Hepatocyte (in vitro differentiated cells): Measurements from ENCODE around the gene FSIP1.

Experiments
- EZH2 ChIP-seq: fragments of 200-600 bp; sonication (generic); IDR thresholded peaks from 2 replicates; pipeline ENCODE4 v1.6.1; 2016; ENCODE audit warnings: antibody characterized with exemption, mild to moderate bottlenecking, borderline replicate concordance
- EZH2phosphoT487 ChIP-seq: fragments of 200-600 bp; sonication (generic); IDR thresholded peaks from one replicate; pipeline ENCODE4 v1.6.1; 2018; ENCODE audit warnings: antibody characterized with exemption, mild to moderate bottlenecking, low read depth, moderate library complexity; ENCODE audit not compliant: unreplicated experiment, severe bottlenecking

GRCh38 chr15:39669661-39670060, 113.0 kb downstream of the FSIP1 start:
- no peak for TF ChIP-seq EZH2phosphoT487
- TF ChIP-seq EZH2: no peak
